ENCODE measurements around the gene NF1. TPM values are rescaled to one million over a fixed set of nuclear protein-coding genes. Genes with fewer than 3 reads are reported as not detected.

The NF1 gene
- total and polyA plus RNA-seq, 2 of the 13 experiments (the other 11 are each of a cell fraction or from before 2014, with no cell fraction given) = 21.5 to 26.5 TPM

- TF ChIP-seq TFAP4 (IDR thresholded peaks at IDR 0.05; ENCODE audit: borderline replicate concordance, low read depth) (no peak), IKZF5 (CRISPR knock-in tag; IDR thresholded peaks at IDR 0.05) (peak; percentile 63; the same call in 1 of the 2 replicates), RARA (CRISPR knock-in tag; IDR thresholded peaks at IDR 0.05) (peak; percentile 51), MED13 (CRISPR knock-in tag; IDR thresholded peaks at IDR 0.05) (no peak), SNRNP70 (IDR thresholded peaks at IDR 0.05; ENCODE audit: low read depth, low read length) (no peak), ZBTB7B (CRISPR knock-in tag; IDR thresholded peaks at IDR 0.05) (no peak), HDAC1 (CRISPR knock-in tag; IDR thresholded peaks at IDR 0.05) (no peak), KLF6 (CRISPR knock-in tag; IDR thresholded peaks at IDR 0.05) (peak; percentile 94), BHLHE40 (IDR thresholded peaks at IDR 0.05; ENCODE audit: low read length) (no peak), GPN1 (CRISPR knock-in tag; IDR thresholded peaks at IDR 0.05; ENCODE audit: borderline replicate concordance) (0 out of 2 replicates have a peak, but pooled peaks have one; percentile 71), TFE3 (CRISPR knock-in tag; IDR thresholded peaks at IDR 0.05) (peak; percentile 79), ZNF746 (CRISPR knock-in tag; IDR thresholded peaks at IDR 0.05) (0 out of 2 replicates have a peak, but pooled peaks have one; percentile 24), KDM4B (CRISPR knock-in tag; IDR thresholded peaks at IDR 0.05) (peak; percentile 90; the same call in 1 of the 2 replicates), ZNF687 (CRISPR knock-in tag; IDR thresholded peaks at IDR 0.05) (no peak), ZNF441 (CRISPR knock-in tag; IDR thresholded peaks at IDR 0.05; ENCODE audit: borderline replicate concordance) (peak; percentile 87), HBP1 (CRISPR knock-in tag; IDR thresholded peaks at IDR 0.05; ENCODE audit: low read depth) (peak; percentile 92), THAP11 (CRISPR knock-in tag; IDR thresholded peaks at IDR 0.05) (no peak), ETV5 (CRISPR knock-in tag; IDR thresholded peaks at IDR 0.05; ENCODE audit: borderline replicate concordance) (no peak), ZGPAT (CRISPR knock-in tag; IDR thresholded peaks at IDR 0.05) (no peak), XBP1 (CRISPR knock-in tag; IDR thresholded peaks at IDR 0.05) (peak; percentile 57; the same call in 1 of the 2 replicates), MIXL1 (CRISPR knock-in tag; IDR thresholded peaks at IDR 0.05) (peak; percentile 77; the same call in 1 of the 2 replicates), SRSF4 (IDR thresholded peaks at IDR 0.05; ENCODE audit: low read depth, low read length, poor library complexity, severe bottlenecking) (no peak)
Measured at GRCh38 chr17:31394544-31394943, 299.8 kb downstream of the NF1 start (continued).
